ENCODE results near the gene PTPN1.

Gene PTPN1

DNA sequence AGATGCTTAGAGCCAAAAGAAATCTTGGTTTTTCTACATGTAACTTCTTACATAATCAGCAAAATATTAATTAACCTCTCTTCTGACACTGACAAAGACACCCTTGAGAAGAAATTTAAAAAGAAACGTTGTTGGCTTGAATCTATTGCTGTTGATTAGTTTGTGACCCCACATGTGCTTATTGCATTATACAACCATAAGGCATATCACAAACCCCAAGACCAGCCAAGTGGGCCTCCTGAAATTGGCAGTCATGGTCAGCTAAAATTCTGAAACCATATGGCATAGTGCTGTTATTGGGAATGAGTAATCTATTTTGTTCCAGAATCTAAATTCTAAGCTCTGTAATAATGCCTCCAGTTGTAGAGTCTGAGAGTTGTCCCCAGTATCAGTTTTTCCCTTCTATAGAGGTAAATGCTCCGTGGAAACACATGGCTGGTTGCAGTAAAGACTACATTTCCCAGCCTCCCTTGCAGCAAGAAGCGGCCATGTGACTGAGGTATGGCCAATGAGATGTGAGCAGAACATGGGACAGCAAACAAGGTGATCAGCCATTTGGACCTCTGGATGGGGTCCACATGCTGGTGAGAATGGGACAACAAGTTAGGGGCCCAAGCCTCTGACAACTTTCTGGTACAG, 42.3 kb upstream of the PTPN1 start:
- peak; percentile 68 for DNase-seq (ENCODE audit: low read depth)
- no peak overlapping the region for H3K4me3 ChIP-seq (replicated peaks; ENCODE audit: low read depth, low read length)
- TF ChIP-seq, protein P1, sequence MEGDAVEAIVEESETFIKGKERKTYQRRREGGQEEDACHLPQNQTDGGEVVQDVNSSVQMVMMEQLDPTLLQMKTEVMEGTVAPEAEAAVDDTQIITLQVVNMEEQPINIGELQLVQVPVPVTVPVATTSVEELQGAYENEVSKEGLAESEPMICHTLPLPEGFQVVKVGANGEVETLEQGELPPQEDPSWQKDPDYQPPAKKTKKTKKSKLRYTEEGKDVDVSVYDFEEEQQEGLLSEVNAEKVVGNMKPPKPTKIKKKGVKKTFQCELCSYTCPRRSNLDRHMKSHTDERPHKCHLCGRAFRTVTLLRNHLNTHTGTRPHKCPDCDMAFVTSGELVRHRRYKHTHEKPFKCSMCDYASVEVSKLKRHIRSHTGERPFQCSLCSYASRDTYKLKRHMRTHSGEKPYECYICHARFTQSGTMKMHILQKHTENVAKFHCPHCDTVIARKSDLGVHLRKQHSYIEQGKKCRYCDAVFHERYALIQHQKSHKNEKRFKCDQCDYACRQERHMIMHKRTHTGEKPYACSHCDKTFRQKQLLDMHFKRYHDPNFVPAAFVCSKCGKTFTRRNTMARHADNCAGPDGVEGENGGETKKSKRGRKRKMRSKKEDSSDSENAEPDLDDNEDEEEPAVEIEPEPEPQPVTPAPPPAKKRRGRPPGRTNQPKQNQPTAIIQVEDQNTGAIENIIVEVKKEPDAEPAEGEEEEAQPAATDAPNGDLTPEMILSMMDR (IDR thresholded peaks at IDR 0.05; ENCODE audit: low read length, missing control alignments) = no peak

DNA sequence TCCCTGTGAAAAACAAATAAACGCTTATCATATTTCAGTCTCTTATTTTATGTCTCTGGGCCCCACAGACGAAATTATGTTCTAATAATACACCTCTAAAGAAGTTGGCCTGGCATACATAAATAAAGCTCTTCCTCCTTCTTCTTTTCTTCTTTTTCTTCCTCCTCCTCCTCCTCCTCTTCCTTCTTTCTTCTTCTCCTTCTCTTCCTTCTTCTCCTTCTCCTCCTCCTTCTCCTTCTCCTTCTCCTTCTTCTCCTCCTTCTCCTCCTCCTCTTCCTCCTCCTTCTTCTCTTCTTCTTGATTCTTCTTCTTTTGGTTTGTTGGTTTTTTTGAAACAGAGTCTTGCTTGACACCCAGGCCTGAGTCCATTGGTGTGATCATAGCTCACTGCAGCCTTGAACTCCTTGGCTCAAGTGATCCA, 41.8 kb upstream of the PTPN1 start:
- H3K4me3 ChIP-seq (replicated peaks; ENCODE audit: low read depth, low read length) = no peak overlapping the region
- TF ChIP-seq, protein P1 (IDR thresholded peaks at IDR 0.05; ENCODE audit: low read length, missing control alignments) = no peak
- no peak for DNase-seq (ENCODE audit: low read depth)

DNA sequence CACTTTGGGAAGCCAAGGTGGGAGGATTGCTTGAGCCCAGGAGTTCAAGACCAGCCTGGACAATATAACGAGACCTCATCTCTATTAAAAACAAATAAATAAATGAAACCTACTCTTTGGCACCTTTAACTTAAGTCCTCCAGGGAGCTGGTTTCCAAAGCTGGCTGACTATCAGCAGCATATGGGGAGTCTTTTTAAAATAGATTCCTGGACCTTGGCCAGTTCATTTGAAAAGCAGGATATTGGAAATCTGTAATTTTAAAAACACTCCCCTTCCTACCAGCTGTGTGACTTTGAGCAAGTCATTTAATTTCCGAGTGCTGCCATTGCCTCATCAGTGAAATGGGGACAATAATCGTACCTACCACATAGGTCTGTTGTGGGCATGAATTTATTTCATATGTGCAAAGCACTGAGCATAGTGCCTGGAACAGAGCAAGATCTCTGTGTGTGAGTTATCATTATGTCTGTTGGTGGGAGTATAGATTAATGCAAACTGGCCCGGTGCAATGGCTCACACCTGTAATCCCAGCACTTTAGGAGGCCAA, 40.9 kb upstream of the PTPN1 start:
- TF ChIP-seq, protein P1 (IDR thresholded peaks at IDR 0.05; ENCODE audit: low read length, missing control alignments) = no peak
- DNase-seq (ENCODE audit: low read depth) = no peak

GRCh38 chr20:50469796-50470195, 40.4 kb upstream of the PTPN1 start:
- TF ChIP-seq, protein P1 (IDR thresholded peaks at IDR 0.05; ENCODE audit: low read length, missing control alignments) = no peak
- DNase-seq (ENCODE audit: low read depth) = no peak
- no peak overlapping the region for H3K4me3 ChIP-seq (replicated peaks; ENCODE audit: low read depth, low read length)

More for the DNA sequence above, 40.9 kb upstream of the PTPN1 start:
- H3K4me3 ChIP-seq (replicated peaks; ENCODE audit: low read depth, low read length) = no peak overlapping the region

DNA sequence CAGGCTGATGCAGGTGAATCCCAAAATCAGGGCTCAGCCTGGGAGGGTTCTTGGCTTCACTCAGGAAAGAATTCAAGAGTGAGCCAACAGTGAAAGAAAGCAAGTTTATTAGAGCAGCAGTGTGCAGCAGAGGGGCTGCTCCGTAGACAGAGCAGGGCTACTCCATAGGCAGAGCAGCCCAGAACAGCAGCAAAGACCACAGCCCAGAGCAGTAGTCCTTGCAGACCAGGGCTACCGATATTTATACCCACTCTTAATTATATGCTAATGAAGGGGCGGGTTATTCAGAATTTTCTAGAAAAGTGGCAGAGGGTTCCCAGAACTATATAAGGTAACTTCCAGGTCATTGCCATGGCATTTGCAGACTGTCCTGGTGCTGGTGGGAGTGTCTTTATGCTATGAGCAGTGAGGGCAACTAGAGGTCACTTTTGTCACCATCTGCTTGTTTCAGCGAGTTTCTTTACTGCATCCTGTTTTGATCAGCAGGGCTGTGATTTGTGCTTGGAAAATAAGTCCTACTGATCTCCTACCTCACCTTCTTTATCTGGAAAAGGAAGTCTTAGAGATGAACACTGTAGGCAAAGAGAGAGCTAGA, 39.8 kb upstream of the PTPN1 start:
- TF ChIP-seq, protein P1 (IDR thresholded peaks at IDR 0.05; ENCODE audit: low read length, missing control alignments) = no peak
- no peak overlapping the region for H3K4me3 ChIP-seq (replicated peaks; ENCODE audit: low read depth, low read length)
- DNase-seq (ENCODE audit: low read depth) = peak; percentile 32

- DNase-seq (ENCODE audit: low read depth) = no peak
- no peak overlapping the region for H3K4me3 ChIP-seq (replicated peaks; ENCODE audit: low read depth, low read length)
- TF ChIP-seq, protein P1 (IDR thresholded peaks at IDR 0.05; ENCODE audit: low read length, missing control alignments) = no peak
Observed at GRCh38 chr20:50471231-50471630, 39.0 kb upstream of the PTPN1 start.

Measured in fibroblast of pulmonary artery (primary cell).